ENCODE measurements around the gene ATP13A2.
"Not testable (repeated sequence)": the region's sequence is repeated elsewhere in the genome, so short reads cannot be mapped to it uniquely, and the experiment has no call there.

Gene ATP13A2

DNA sequence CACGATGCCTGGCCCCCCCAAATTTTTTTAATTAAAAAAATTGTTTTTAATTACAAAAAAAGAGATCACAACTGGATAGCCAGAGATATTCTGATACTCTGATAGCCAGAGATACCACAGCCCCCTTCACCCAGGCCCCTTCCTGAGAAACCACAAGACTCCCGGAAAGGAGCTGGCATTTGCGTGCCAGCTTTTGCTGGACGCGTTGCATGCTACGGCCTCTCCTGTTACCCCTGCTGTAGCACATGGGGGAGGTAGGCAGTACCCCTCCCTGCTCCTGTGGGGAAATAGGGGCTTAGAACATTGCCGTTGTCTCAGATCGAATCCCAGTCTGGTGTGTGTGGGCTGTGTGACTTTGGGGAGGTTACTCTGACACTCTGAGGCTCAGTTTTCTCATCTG is 54.0 kb downstream of the ATP13A2 start:
- DNase-seq (ENCODE audit: low read depth) = no peak

DNA sequence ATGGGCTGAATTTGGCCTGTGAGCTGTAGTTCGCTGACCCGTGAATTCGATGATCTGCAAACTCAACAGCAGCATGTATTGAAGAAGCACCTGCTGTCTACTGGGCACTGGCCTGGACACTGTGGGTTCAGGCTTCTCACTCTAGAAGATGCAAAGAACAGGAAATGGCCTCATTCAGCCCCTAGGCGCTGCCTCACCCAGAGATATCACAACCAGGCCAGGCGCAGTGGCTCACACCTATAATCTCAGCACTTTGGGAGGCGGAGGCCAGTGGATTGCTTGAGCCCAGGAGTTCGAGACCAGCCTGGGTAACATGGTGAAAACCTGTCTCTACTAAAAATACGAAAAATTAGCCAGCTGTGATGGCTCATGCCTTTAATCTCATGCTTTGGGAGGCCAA is 55.0 kb downstream of the ATP13A2 start:
- no peak for DNase-seq (ENCODE audit: low read depth)

DNA sequence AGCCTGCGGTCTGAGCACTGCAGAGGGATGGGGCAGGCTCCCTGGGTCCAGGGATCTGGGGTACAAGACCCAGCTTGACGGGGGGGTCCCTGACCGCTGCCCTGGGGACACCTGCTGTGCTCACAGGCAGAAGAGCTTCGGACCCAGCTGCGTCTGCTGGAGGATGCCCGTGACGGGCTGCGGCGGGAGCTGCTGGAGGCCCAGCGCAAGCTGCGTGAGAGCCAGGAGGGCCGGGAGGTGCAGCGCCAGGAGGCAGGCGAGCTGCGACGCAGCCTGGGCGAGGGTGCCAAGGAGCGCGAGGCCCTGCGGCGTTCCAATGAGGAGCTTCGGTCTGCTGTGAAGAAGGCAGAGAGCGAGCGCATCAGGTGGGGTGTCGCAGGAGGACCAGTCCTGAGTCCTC is 56.5 kb downstream of the ATP13A2 start:
- DNase-seq (ENCODE audit: low read depth) = no peak

DNA sequence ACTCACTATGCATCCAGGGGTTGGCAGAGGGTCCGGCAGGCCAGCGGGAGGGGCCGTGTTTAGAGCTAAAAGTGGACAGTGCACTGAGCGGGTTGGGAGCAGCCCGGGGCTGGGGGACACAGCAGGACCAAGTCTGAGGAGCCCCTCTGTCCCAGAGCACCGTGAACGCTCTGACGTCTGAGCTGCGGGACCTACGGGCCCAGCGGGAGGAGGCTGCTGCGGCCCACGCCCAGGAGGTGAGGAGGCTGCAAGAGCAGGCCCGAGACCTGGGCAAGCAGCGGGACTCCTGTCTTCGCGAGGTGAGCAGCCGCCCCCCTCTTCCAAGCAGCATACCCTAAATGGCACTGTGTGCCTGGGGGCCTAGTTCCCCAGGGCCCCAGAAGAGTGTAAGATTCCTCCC is 57.1 kb downstream of the ATP13A2 start:
- DNase-seq (ENCODE audit: low read depth) = no peak

DNA sequence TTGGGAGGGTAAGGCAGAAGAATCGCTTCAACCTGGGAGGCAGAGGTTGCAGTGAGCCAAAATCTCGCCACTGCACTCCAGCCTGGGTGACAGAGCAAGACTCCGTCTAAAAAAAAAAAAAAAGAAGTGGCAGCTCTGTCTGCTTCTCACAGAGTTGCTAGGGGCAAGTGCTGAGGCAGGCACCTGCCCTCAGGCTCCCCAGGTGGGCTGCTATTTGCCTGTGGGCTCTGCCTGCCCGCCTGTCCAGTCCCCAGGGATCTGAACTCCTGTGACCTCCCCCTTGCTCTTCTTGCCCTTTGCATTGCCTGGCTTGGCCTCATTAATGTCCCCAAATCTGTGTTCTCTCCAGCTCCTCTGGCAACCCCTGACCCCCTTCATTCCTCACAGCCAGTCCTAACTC is 59.4 kb downstream of the ATP13A2 start:
- not testable (repeated sequence) for DNase-seq (ENCODE audit: low read depth)

DNA sequence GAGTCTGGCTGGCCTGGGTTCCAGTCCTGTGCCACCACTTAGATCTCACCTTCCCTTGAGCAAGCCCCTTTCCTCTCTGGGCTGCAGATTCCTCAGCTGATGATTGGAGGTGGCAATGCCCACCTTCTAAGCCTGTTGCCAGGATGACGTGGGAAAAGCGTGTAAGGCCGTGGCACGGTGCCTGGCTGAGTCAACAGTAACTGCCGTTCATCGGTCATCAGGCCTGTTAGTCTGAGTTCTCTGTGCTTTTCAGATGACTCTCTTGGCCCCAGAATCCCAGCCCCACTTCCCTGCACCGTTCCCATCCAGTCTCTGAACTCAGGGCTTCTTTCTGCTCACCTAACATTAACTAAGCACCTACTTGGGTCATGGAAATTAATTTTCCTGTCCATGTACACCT is 62.7 kb downstream of the ATP13A2 start:
- not testable (repeated sequence) for DNase-seq (ENCODE audit: low read depth)

DNA sequence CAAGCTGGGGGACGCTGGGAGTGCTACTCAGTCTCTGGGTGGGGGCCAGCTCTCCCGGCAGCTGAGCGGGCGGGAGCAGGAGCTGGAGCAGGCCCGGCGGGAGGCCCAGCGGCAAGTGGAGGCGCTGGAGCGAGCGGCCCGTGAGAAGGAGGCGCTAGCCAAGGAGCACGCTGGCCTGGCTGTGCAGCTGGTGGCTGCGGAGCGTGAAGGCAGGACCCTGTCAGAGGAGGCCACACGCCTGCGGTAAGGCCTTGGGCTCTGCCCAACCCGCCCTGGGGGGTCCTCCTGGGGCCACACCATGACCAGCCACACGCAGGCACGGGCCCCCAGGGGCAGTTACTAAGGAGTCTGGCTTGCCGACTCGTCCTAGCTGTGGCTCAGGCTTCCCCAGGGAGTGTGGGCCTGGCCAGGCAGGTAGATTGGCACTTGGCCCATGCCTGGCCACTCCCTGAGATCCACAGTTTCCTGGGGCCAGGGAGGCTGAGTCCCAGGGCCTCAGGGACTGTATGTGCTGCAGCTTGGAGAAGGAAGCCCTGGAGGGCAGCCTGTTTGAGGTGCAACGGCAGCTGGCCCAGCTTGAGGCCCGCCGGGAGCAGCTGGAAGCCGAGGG is 63.3 kb downstream of the ATP13A2 start:
- not testable (repeated sequence) for DNase-seq (ENCODE audit: low read depth)

DNA sequence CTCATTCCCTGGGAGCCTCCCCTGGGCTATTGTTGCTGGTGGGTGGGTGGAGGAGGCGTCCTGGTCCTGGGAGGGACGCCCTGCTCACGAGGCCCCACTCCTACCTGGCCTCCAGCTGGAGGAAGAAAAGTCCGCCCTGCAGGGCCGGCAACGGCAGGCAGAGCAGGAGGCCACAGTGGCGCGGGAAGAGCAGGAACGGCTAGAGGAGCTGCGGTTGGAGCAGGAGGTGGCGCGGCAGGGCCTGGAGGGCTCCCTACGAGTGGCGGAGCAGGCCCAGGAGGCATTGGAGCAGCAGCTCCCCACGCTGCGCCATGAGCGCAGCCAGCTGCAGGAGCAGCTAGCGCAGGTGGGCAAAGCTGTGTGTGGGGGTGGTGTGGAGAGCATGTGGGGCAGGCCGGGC is 65.1 kb downstream of the ATP13A2 start:
- DNase-seq (ENCODE audit: low read depth) = no peak

DNA sequence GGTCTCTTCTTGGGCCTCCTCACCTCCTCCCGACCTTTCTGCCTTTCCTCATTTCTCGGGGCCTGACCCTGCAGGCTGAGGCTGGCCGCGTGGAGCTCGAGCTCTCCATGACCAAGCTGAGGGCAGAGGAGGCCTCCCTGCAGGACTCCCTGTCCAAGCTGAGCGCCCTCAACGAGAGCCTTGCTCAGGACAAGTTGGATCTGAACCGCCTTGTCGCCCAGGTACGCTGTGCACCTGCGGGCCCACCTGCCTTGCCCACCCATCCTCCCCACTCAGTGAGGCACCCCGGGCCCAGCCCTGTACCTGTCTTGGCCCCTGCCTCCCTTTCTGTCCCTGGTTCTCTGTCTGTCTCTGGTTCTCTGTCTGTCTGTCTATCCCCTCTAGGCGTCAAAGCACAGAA is 65.5 kb downstream of the ATP13A2 start:
- DNase-seq (ENCODE audit: low read depth) = not testable (repeated sequence)

DNA sequence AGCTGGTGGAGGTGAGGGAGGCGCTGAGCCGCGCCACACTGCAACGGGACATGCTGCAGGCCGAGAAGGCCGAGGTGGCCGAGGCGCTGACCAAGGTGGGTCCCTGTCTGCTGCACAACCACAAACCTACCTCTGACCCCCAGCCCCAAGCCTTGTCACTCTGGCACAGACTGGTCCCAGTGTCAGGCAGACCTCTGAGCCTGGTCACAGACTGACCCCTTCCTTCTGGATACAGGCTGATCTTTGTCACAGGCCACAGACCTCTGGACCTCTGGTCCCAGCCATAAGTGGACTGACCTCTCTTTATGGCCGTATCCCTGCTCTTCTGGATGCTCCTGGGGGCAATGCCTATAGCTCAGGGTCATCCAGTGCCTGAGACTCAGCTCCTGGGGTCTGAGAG is 66.2 kb downstream of the ATP13A2 start:
- DNase-seq (ENCODE audit: low read depth) = not testable (repeated sequence)

DNA sequence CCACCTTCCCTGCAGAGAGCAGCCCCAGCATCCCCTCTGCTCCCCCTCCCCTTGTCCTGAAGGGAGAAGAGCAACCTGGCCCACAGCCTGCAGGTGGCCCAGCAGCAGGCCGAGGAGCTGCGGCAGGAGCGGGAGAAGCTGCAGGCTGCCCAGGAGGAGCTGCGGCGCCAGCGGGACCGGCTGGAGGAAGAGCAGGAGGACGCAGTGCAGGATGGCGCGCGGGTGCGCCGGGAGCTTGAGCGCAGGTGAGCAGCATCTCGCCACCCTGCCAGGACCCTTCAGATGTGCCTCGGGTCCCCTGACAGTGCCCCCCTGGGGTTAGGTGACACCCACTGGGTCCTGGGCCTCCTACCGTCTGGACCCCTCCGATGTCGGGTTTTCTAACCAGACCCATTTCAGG is 67.7 kb downstream of the ATP13A2 start:
- DNase-seq (ENCODE audit: low read depth) = no peak

DNA sequence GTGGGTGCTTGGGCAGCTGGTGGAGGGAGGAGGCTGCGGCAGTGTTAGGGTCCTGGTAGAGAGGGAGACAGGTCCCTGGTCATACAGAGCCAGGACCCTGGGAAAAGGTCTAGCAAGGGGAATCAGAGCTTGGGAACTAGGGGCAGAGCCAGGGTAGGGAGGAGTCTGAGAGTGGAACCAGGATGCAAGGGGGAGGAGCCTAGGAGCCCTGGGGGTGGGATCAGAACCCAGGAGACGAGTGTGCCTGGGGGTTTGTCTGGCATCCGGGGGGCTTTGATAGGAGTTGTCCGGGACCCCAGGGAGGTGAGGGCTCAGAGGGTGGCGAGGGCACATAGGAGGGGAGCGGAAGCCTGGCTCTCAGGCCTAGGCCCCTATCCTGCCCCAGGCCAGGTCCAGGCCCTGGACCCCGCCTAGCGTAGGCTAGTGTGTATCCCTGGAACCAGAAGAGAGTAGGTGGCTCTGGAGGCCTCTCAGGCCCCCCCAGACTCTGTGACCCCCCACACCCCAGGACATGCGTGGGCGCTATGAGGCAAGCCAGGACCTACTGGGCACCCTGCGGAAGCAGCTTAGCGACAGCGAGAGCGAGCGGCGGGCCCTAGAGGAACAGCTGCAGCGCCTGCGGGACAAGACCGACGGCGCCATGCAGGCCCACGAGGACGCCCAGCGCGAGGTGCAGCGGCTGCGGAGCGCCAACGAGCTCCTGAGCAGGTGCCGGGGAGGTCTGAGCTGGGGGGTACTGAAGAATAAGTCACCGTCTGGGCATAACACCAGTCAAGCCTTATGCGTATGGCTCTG is 72.1 kb downstream of the ATP13A2 start:
- not testable (repeated sequence) for DNase-seq (ENCODE audit: low read depth)

DNA sequence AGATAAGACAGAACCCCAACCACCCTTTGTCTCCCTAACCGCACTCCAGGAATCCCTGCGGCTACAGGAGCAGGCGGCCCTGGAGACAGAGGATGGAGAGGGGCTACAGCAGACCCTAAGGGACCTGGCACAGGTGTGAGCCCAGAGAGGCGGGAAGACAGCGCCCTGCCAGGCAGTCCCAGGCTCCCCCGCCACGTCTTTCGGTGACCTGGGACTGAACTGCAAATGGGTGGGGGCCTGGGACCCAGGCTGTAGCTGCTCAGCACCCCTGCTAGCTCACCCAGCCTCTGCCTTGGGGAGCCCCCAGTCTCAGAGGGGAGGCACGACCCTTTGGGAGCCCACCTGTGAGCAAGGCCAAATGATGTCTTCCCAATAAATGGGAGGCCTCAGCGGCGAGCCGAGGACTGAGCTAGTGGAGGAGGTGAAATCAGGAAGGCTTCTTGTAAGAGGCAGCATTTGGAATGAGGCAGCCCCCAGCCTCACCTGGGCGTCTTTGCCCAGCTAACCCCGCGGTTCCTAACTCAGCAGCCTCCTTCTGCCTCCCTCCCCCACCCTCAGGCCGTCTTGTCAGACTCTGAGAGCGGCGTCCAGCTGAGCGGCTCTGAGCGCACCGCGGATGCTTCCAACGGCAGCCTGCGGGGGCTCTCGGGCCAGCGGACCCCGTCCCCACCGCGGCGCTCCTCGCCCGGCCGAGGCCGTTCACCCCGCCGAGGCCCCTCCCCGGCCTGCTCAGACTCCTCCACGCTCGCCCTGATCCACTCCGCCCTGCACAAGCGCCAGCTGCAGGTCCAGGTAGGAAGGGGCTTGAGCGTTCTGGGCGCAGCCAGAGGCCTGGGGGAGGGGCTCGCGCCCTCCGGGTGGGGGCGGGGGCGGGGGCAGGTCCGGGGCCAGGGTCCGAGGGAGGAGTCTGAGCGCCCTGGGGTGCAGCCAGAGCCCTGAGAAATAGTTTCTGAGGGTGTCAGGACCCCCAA is 73.1 kb downstream of the ATP13A2 start:
- DNase-seq (ENCODE audit: low read depth) = no peak

DNA sequence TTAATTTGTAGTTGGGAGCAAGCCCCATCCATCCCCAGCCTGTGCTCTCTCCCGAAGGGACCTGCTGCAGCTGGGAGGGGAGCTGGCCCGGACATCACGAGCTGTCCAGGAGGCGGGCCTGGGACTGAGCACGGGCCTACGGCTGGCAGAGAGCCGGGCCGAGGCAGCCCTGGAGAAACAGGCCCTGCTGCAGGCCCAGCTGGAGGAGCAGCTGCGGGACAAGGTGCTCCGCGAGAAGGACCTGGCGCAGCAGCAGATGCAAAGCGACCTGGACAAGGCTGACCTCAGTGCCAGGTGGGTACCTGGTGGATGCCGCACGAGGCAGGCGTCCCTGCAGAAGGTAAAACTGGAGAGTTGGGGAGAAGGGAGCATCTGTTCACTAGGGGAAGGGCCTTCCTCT is 75.1 kb downstream of the ATP13A2 start:
- DNase-seq (ENCODE audit: low read depth) = not testable (repeated sequence)
